ENCODE results near the gene NRL.

DNA sequence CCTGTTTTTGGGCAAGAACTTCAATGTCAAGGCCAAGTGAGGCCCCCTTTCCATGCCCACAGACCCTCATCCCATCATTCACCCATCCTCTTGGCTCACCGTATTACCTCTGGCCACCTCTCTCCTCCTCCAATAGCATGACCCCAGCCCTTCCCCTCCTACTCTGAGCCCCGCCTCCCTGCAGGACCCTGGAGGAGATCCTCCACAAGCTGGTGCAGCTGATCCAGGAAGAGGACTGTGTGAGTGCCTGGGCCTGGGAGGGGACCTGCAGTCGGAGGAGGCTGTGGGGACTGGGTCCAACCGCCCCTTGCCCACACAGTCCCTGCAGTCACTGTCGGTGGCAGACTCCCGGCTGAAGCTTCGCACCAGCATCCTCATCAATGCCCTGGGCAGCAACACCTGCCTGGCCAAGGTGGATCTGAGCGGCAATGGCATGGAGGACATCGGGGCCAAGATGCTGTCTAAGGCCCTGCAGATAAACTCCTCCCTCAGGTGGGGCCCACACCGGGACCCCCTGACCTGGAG is 55.7 kb downstream of the NRL start:
- TF ChIP-seq POLR2A (IDR thresholded peaks at IDR 0.05; ENCODE audit: low read depth, low read length) (no peak), POLR2AphosphoS5 (IDR thresholded peaks at IDR 0.05; ENCODE audit: low read depth, low read length) (no peak), TAF1 (IDR thresholded peaks at IDR 0.05; ENCODE audit: low read depth, low read length) (no peak), PAX5 (IDR thresholded peaks at IDR 0.05; ENCODE audit: insufficient read depth, low read length, severe bottlenecking) (no peak)
